IMR-90 (cell line): Measurements from ENCODE around the gene CMIP. TPM values are rescaled to one million over a fixed set of nuclear protein-coding genes. Genes with fewer than 3 reads are reported as not detected.
A peak's percentile ranks its signal among the peaks of the same experiment; 100 is the strongest.

Source experiments
- ATAC-seq: fragments of 200-7000 bp; cut with Tn5 transposase; 2 replicates; pipeline ENCODE4 v1.9.1; 2020; ENCODE audit warnings: low read depth, mild to moderate bottlenecking, moderate library complexity
- BruUV-seq: library from RNA; stranded (reverse); fragments of 400-500 nt; replicated peaks from 2 replicates; lab custom pipeline; 2021; lab: Mats Ljungman, UMichigan
- CTCF ChIA-PET: fragments of 300-600 bp; formaldehyde crosslinking; extraction: SDS; loops from one replicate; lab custom pipeline; 2021; ENCODE audit warnings: antibody characterized with exemption; lab: Yijun Ruan, JAX
- POLR2A ChIA-PET: fragments of 300-600 bp; sonication (Branson Sonifier 250); formaldehyde crosslinking; loops from one replicate; lab custom pipeline; 2022; ENCODE audit warnings: antibody characterized with exemption; ENCODE audit not compliant: unreplicated experiment; lab: Charles Lee
- DNase-seq: peaks from one replicate; pipeline ENCODE4 v3.0.0; 2013
- H2AFZ ChIP-seq: replicated peaks from 2 replicates; pipeline ENCODE3; 2013; ENCODE audit warnings: low read length, mild to moderate bottlenecking; ENCODE audit not compliant: poor library complexity
- H2AK5ac ChIP-seq: 2 replicates; pipeline ENCODE4 v1.6.1; 2013; ENCODE audit warnings: low read depth, low read length, inconsistent platforms
- H2AK9ac ChIP-seq: replicated peaks from 2 replicates; pipeline ENCODE3; 2013; ENCODE audit warnings: mild to moderate bottlenecking, low read depth, low read length, moderate library complexity; ENCODE audit not compliant: poor library complexity
- H2BK120ac ChIP-seq: 2 replicates; pipeline ENCODE4 v1.6.1; 2013; ENCODE audit warnings: low read depth, low read length, inconsistent platforms
- H2BK15ac ChIP-seq: 3 replicates; pipeline ENCODE4 v1.6.1; 2013; ENCODE audit warnings: low read depth, low read length, inconsistent platforms
- H2BK20ac ChIP-seq: 2 replicates; pipeline ENCODE4 v1.6.1; 2013; ENCODE audit warnings: low read depth, mild to moderate bottlenecking, inconsistent platforms, low read length, moderate library complexity
- H2BK5ac ChIP-seq: 2 replicates; pipeline ENCODE4 v1.6.1; 2013; ENCODE audit warnings: mild to moderate bottlenecking, low read depth, low read length, inconsistent platforms; ENCODE audit not compliant: poor library complexity, severe bottlenecking
- H3K14ac ChIP-seq: replicated peaks from 2 replicates; pipeline ENCODE4 v1.6.1; 2013; ENCODE audit warnings: low read depth, low read length, inconsistent platforms
- H3K18ac ChIP-seq: 2 replicates; pipeline ENCODE4 v1.6.1; 2013; ENCODE audit warnings: low read depth, low read length, control low read depth
- H3K23ac ChIP-seq: 2 replicates; pipeline ENCODE4 v1.6.1; 2013; ENCODE audit warnings: low read depth, low read length, inconsistent platforms
- H3K27ac ChIP-seq: 2 replicates; pipeline ENCODE4 v1.5.1; 2013; ENCODE audit warnings: mild to moderate bottlenecking, control low read depth, low read length; ENCODE audit not compliant: insufficient read depth
- H3K27me3 ChIP-seq: 2 replicates; pipeline ENCODE4 v1.6.1; 2013; ENCODE audit warnings: low read length; ENCODE audit not compliant: control insufficient read depth, insufficient read depth
- H3K36me3 ChIP-seq: 2 replicates; pipeline ENCODE4 v1.6.1; 2013; ENCODE audit warnings: low read length, mixed read lengths; ENCODE audit not compliant: control insufficient read depth, insufficient read depth
- H3K4ac ChIP-seq: 2 replicates; pipeline ENCODE4 v1.6.1; 2013; ENCODE audit warnings: low read depth, low read length, inconsistent platforms
- H3K4me1 ChIP-seq: 2 replicates; pipeline ENCODE4 v1.6.1; 2013; ENCODE audit warnings: low read length, mixed read lengths; ENCODE audit not compliant: control insufficient read depth, insufficient read depth
- H3K4me2 ChIP-seq: 2 replicates; pipeline ENCODE4 v1.6.1; 2013; ENCODE audit warnings: low read depth, mild to moderate bottlenecking, control low read depth, low read length, moderate library complexity
- H3K4me3 ChIP-seq: 2 replicates; pipeline ENCODE4 v1.5.1; 2013; ENCODE audit warnings: low read depth, mild to moderate bottlenecking, control low read depth, low read length, moderate library complexity; ENCODE audit not compliant: insufficient read depth
- H3K56ac ChIP-seq: 2 replicates; pipeline ENCODE4 v1.6.1; 2013; ENCODE audit warnings: low read length, inconsistent platforms; ENCODE audit not compliant: insufficient read depth; ENCODE audit errors: extremely low read depth
- H3K79me1 ChIP-seq, 2 experiments: 2 replicates each; pipeline ENCODE4 v1.6.1; 2013; ENCODE audit warnings: low read length in 2 of 2, inconsistent platforms in 1 of 2, low read depth in 1 of 2
- H3K9ac ChIP-seq: 2 replicates; pipeline ENCODE4 v1.6.1; 2013; ENCODE audit warnings: low read depth, low read length, control low read depth
- H3K9me1 ChIP-seq: 2 replicates; pipeline ENCODE4 v1.6.1; 2013; ENCODE audit warnings: low read length, inconsistent platforms; ENCODE audit not compliant: insufficient read depth
- H3K9me3 ChIP-seq: 2 replicates; pipeline ENCODE4 v1.6.1; 2013; ENCODE audit warnings: low read length; ENCODE audit not compliant: control insufficient read depth, insufficient read depth
- H4K20me1 ChIP-seq: 2 replicates; pipeline ENCODE4 v1.6.1; 2013; ENCODE audit warnings: low read length, inconsistent platforms; ENCODE audit not compliant: insufficient read depth
- H4K5ac ChIP-seq: 2 replicates; pipeline ENCODE4 v1.6.1; 2013; ENCODE audit warnings: mild to moderate bottlenecking, low read depth, low read length, control low read depth
- H4K8ac ChIP-seq, 2 experiments: 2 replicates each; pipeline ENCODE4 v1.6.1; 2013; ENCODE audit warnings: low read depth in 2 of 2, low read length in 2 of 2, control low read depth in 1 of 2, inconsistent platforms in 1 of 2
- H4K91ac ChIP-seq: 2 replicates; pipeline ENCODE4 v1.6.1; 2013; ENCODE audit warnings: low read depth, low read length, inconsistent platforms; ENCODE audit not compliant: insufficient read depth
- CEBPB ChIP-seq: IDR thresholded peaks from 2 replicates; pipeline ENCODE4 v1.6.1; 2012; ENCODE audit warnings: low read depth, low read length, improper control_type of control experiment
- CHD1 ChIP-seq: IDR thresholded peaks from 2 replicates; pipeline ENCODE4 v1.6.1; 2012; ENCODE audit warnings: low read depth, low read length, improper control_type of control experiment
- FOS ChIP-seq: fragments of 150-350 bp; IDR thresholded peaks from 2 replicates; pipeline ENCODE4 v1.6.1; 2016; ENCODE audit warnings: low read depth, low read length
- MAZ ChIP-seq: IDR thresholded peaks from 2 replicates; pipeline ENCODE4 v1.6.1; 2012; ENCODE audit warnings: low read depth, mild to moderate bottlenecking, low read length, improper control_type of control experiment, moderate library complexity, borderline replicate concordance
- MXI1 ChIP-seq: IDR thresholded peaks from 2 replicates; pipeline ENCODE4 v1.6.1; 2012; ENCODE audit warnings: low read depth, mild to moderate bottlenecking, low read length, moderate library complexity, borderline replicate concordance
- POLR2A ChIP-seq: IDR thresholded peaks from 2 replicates; pipeline ENCODE4 v1.6.1; 2012; ENCODE audit warnings: mild to moderate bottlenecking, low read depth, low read length
- RAD21 ChIP-seq: IDR thresholded peaks from 2 replicates; pipeline ENCODE4 v1.6.1; 2012; ENCODE audit warnings: low read length, improper control_type of control experiment
- RCOR1 ChIP-seq: IDR thresholded peaks from 2 replicates; pipeline ENCODE4 v1.6.1; 2012; ENCODE audit warnings: mild to moderate bottlenecking, low read length, improper control_type of control experiment; ENCODE audit not compliant: insufficient replicate concordance
- RFX5 ChIP-seq: IDR thresholded peaks from 2 replicates; pipeline ENCODE4 v1.8.0; 2012; ENCODE audit warnings: low read depth, mild to moderate bottlenecking, low read length, moderate library complexity
- SMC3 ChIP-seq: fragments of 150-350 bp; IDR thresholded peaks from 2 replicates; pipeline ENCODE4 v1.6.1; 2016; ENCODE audit warnings: low read depth, mild to moderate bottlenecking, antibody characterized with exemption, low read length, moderate library complexity
- WGBS, 2 experiments: methylation state at CpG; one replicate each; pipeline versions ENCODE4 v1.1.5 to v1.1.7; 2013; ENCODE audit warnings: missing lambda C conversion rate in 2 of 2; ENCODE audit not compliant: insufficient read length in 1 of 2; ENCODE audit errors: extremely low coverage in 2 of 2; 5-methylcytosine and 5-hydroxymethylcytosine counted together
- dilution Hi-C: fragments of 300-500 bp; cut with HindIII; formaldehyde crosslinking; loops from one replicate; pipeline ENCODE4 v1.14.3; 2018; ENCODE audit warnings: low sequenced_read_pairs; ENCODE audit not compliant: unreplicated experiment
- in situ Hi-C: fragments of 300-500 bp; cut with MboI; formaldehyde crosslinking; loops from 3 replicates; pipeline ENCODE4 v1.14.3; 2019; ENCODE audit warnings: low sequenced_read_pairs, inconsistent platforms, mixed read lengths
- intact Hi-C: fragments of 100-400 bp; cut with micrococcal nuclease; formaldehyde crosslinking; loops from 2 replicates; pipeline ENCODE4 v1.10.0; 2022
- polyA plus RNA-seq, 3 experiments: library from polyadenylated mRNA; depleted of rRNA; stranded (reverse); fragments of >200 nt; gene quantifications; 2 replicates each; pipeline ENCODE4 v1.2.3, GENCODE V29; 2012; ENCODE audit warnings: low replicate concordance in 1 of 3
- total RNA-seq: library from RNA; depleted of rRNA; stranded (reverse); fragments of >200 nt; gene quantifications from 2 replicates; pipeline ENCODE4 v1.2.3, GENCODE V29; 2012
- TF ChIP-seq, protein P1 (sequence below): fragments of 150-350 bp; IDR thresholded peaks from 2 replicates; pipeline ENCODE4 v1.6.1; 2017; ENCODE audit warnings: mild to moderate bottlenecking, antibody characterized with exemption, low read length, low read depth
- TF ChIP-seq, protein P2 (sequence below): fragments of 150-350 bp; IDR thresholded peaks from 2 replicates; pipeline ENCODE4 v1.6.1; 2016; ENCODE audit warnings: low read depth, mild to moderate bottlenecking, low read length, moderate library complexity, borderline replicate concordance

CMIP gene
- total and polyA plus RNA-seq, 2 of the 4 experiments (the other 2 are of a cell fraction) = 3.2 to 11.6 TPM

DNA sequence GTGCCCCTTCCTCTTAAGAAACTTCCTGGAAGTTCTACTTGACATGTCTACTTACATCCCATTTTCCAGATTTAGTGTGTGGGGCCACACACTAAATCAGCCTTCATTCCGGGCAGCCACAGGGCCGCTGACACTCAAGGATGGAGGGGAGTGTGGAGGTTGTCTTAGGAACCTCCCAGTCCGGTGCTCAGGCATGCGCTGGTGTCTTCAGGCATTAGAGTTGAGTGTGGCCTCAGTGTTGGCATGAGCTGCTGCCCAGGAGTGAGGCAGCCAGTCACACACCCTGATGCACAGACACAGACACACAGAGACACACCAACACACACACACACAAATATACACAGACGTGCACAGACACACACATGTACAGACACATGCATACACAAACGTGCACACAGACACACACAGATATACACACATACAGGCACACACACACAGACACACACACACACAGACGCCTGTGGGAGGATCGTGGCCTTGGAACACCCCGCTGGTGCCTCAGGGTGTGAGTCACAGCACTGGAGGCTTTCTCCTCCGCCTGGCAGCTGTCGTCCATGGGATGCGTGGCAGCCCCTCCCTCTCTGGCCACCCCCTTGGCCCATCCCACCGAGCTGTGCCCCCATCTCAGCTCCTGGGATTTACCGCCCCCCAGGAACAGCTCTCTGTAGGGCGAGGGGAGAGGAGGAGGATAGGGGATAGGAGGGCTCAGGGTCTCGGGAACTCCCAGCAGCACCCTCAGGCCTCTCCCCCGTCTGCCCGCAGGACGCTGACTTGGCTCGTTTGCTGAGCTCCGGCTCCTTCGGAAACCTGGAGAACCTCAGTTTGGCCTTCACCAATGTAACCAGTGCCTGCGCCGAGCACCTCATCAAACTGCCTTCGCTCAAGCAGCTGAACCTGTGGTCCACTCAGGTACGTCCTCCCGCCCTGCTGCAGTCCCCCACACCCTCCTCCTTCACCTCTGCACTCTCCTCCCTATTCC lies 258.9 kb downstream of the CMIP start (continued):
- no peak for TF ChIP-seq RFX5
- peak; percentile 67 for TF ChIP-seq FOS
- TF ChIP-seq CEBPB = no peak

DNA sequence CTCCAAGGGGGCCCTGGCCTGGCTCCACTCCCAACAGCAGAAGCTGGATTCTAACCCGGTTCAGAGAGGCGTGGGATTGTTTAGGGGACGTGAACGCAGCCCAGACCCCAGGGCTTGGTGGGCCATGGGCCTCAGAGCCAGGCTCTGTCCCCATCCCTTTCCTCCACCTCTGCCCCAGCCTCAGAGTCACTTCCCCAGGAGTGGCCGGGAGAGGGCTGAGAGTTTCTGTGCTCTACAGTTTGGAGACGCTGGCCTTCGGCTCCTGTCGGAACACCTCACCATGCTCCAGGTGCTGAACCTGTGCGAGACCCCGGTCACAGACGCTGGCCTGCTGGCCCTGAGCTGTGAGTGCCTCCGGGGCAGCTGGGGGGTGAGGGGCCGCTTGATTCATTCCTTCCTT lies 260.7 kb downstream of the CMIP start:
- CTCF ChIA-PET = no interaction called here
- TF ChIP-seq RAD21 = no peak
- TF ChIP-seq CHD1 = no peak
- TF ChIP-seq SMC3 = no peak
- TF ChIP-seq MXI1 = no peak
- TF ChIP-seq, protein P1, sequence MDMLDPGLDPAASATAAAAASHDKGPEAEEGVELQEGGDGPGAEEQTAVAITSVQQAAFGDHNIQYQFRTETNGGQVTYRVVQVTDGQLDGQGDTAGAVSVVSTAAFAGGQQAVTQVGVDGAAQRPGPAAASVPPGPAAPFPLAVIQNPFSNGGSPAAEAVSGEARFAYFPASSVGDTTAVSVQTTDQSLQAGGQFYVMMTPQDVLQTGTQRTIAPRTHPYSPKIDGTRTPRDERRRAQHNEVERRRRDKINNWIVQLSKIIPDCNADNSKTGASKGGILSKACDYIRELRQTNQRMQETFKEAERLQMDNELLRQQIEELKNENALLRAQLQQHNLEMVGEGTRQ = no peak
- TF ChIP-seq CEBPB = no peak
- no peak for TF ChIP-seq POLR2A
- TF ChIP-seq, protein P2, sequence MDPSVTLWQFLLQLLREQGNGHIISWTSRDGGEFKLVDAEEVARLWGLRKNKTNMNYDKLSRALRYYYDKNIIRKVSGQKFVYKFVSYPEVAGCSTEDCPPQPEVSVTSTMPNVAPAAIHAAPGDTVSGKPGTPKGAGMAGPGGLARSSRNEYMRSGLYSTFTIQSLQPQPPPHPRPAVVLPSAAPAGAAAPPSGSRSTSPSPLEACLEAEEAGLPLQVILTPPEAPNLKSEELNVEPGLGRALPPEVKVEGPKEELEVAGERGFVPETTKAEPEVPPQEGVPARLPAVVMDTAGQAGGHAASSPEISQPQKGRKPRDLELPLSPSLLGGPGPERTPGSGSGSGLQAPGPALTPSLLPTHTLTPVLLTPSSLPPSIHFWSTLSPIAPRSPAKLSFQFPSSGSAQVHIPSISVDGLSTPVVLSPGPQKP = no peak
- TF ChIP-seq MAZ = no peak
- TF ChIP-seq RCOR1 = no peak

More for the DNA sequence above, 260.7 kb downstream of the CMIP start:
- Histone ChIP-seq H3K4me1 (peaks cover 13% of the 10 kb centered on the region), H2AK9ac (no peak overlapping the region), H4K20me1 (peaks cover 41% of the 10 kb centered on the region), H4K8ac (no peak overlapping the region), H4K91ac (no peak overlapping the region), H2BK15ac (no peak overlapping the region), H2BK5ac (no peak overlapping the region), H3K27ac (no peak overlapping the region), H3K27me3 (no peaks in the 10 kb centered on the region; the same call in 1 of the 2 replicates), H3K23ac (no peak overlapping the region), H2AK5ac (no peak overlapping the region), H3K9me3 (no peaks in the 10 kb centered on the region), H4K5ac (no peak overlapping the region), H3K4me2 (no peak overlapping the region), H3K4me3 (no peak overlapping the region), H3K36me3 (peaks cover 52% of the 10 kb centered on the region), H3K56ac (no peak overlapping the region), H2BK120ac (no peak overlapping the region), H3K4ac (no peak overlapping the region), H3K9me1 (0 out of 2 replicates have a peak, but pooled peaks cover 3% of the 10 kb centered on the region), H3K79me1 (no peaks in the 10 kb centered on the region), H3K14ac (no peak overlapping the region), H2AFZ (no peak overlapping the region), H3K18ac (no peak overlapping the region), H2BK20ac (no peak overlapping the region), H3K9ac (no peak overlapping the region)
- ATAC-seq (no peak), DNase-seq (no peak)
- intact Hi-C loops (no loop called here), dilution Hi-C loops (no loop called here), in situ Hi-C loops (no loop called here)
- POLR2A ChIA-PET = no interaction called here
- BruUV-seq = no TSS peak
- 96% methylated on average over 9 of the region's 13 CpGs; no CpG with 5 or more reads in 1 of the 2 experiments for whole genome bisulfite sequencing, 2 experiments
